Cortex of kidney (tissue), 1 donor: ENCODE data around the gene FOSL1.

ENCODE experiments used
- DNase-seq: peaks from one replicate; lab custom pipeline; 2025; lab: John Stamatoyannopoulos, UW

The FOSL1 gene

GRCh38 chr11:65900125-65900898 lies at the start of gene FOSL1:
TSS of gene FOSL1 (minus strand) at chr11:65900388. CDS start at chr11:65900339, 49 bp downstream.
- no peak for DNase-seq

GRCh38 chr11:65947603-65948125 lies 47.5 kb upstream of the FOSL1 start:
- DNase-seq: no peak

GRCh38 chr11:65947133-65947532 lies 46.9 kb upstream of the FOSL1 start:
- DNase-seq: no peak

GRCh38 chr11:65946655-65947054 lies 46.5 kb upstream of the FOSL1 start:
- DNase-seq: no peak

- DNase-seq: no peak
These were observed 45.9 kb upstream of the FOSL1 start for GRCh38 chr11:65945941-65946558.

GRCh38 chr11:65945430-65945911 lies 45.3 kb upstream of the FOSL1 start, which contains the start of gene TSGA10IP:
TSS of gene TSGA10IP (plus strand) at chr11:65945480. CDS start at chr11:65945676, 196 bp downstream.
- no peak for DNase-seq

- no peak for DNase-seq
These were observed 44.6 kb upstream of the FOSL1 start for GRCh38 chr11:65944767-65945166.

GRCh38 chr11:65944191-65944590 lies 44.0 kb upstream of the FOSL1 start:
- DNase-seq: no peak

- no peak for DNase-seq
These were observed 42.3 kb upstream of the FOSL1 start for GRCh38 chr11:65942531-65942930.

GRCh38 chr11:65941720-65942310 lies 41.6 kb upstream of the FOSL1 start:
- DNase-seq: no peak

GRCh38 chr11:65937766-65938165 lies 37.6 kb upstream of the FOSL1 start:
- no peak for DNase-seq

- DNase-seq: no peak
These were observed 33.8 kb upstream of the FOSL1 start for GRCh38 chr11:65934014-65934413.

- no peak for DNase-seq
These were observed 32.4 kb upstream of the FOSL1 start for GRCh38 chr11:65932558-65932919.

- no peak for DNase-seq
These were observed 31.8 kb upstream of the FOSL1 start for GRCh38 chr11:65931773-65932557.

- DNase-seq: no peak
These were observed 28.5 kb upstream of the FOSL1 start for GRCh38 chr11:65928667-65929066.

- DNase-seq: no peak
These were observed 27.8 kb upstream of the FOSL1 start for GRCh38 chr11:65927904-65928397.

GRCh38 chr11:65925397-65925796 lies 25.2 kb upstream of the FOSL1 start:
- no peak for DNase-seq

GRCh38 chr11:65922565-65922964 lies 22.4 kb upstream of the FOSL1 start:
- no peak for DNase-seq

GRCh38 chr11:65921876-65922275 lies 21.7 kb upstream of the FOSL1 start:
- DNase-seq: no peak

GRCh38 chr11:65921033-65921555 lies 20.9 kb upstream of the FOSL1 start:
- no peak for DNase-seq

- DNase-seq: no peak
These were observed 20.2 kb upstream of the FOSL1 start for GRCh38 chr11:65920372-65920802.
